ENCODE measurements around the gene CADPS2. TPM values are rescaled to one million over a fixed set of nuclear protein-coding genes. Genes with fewer than 3 reads are reported as not detected.
A peak's percentile ranks its signal among the peaks of the same experiment; 100 is the strongest.

CADPS2 gene
- total and polyA plus RNA-seq, 4 donors, result 16.0 to 76.7 (median 27.7) TPM

DNA sequence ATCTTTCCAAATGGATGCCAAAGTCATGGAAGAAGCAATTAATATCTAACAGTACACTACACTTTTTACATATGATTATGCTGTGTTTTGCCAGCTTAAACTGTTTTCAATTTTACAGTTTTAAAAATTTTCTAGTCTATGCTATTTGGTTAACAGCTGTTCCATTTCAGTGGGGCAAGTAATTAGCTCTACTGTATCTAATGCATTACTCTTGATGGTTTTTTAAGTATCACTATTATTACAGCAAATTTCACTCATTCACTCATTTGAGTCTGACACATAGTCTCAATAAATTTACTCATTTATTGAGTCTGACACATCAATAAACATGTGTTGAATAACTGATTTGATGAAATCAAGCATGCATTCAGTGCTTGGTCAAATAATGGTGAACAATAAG is 343.1 kb downstream of the CADPS2 start:
- peak in 2 of 3 donors; percentile 83 to 85 for DNase-seq
- no peak for ATAC-seq (ENCODE audit: insufficient read depth, low FRiP score)
- Histone ChIP-seq H3K9ac (ENCODE audit: insufficient read depth in 1 of 2, low read length in 2 of 2) (no peak overlapping the region), H3K4me1 (ENCODE audit: control insufficient read depth in 5 of 5, insufficient read depth in 5 of 5, low read length in 5 of 5) (peaks cover 0 to 23% (median 0%) of the 10 kb centered on the region in 5 donors), H3K36me3 (ENCODE audit: control insufficient read depth in 4 of 4, insufficient read depth in 4 of 4, low read length in 4 of 4) (peaks cover 0 to 4% (median 0%) of the 10 kb centered on the region in 4 donors), H3K27ac (ENCODE audit: low read depth in 1 of 2, low read length in 1 of 2) (no peak overlapping the region), H3K9me3 (ENCODE audit: control insufficient read depth in 4 of 4, insufficient read depth in 3 of 4, low read length in 3 of 4) (no peaks in the 10 kb centered on the region), H3K4me3 (no peak overlapping the region), H3K27me3 (ENCODE audit: control insufficient read depth in 3 of 3, insufficient read depth in 3 of 3, low read length in 2 of 3) (no peaks in the 10 kb centered on the region)
- TF ChIP-seq, protein P1, sequence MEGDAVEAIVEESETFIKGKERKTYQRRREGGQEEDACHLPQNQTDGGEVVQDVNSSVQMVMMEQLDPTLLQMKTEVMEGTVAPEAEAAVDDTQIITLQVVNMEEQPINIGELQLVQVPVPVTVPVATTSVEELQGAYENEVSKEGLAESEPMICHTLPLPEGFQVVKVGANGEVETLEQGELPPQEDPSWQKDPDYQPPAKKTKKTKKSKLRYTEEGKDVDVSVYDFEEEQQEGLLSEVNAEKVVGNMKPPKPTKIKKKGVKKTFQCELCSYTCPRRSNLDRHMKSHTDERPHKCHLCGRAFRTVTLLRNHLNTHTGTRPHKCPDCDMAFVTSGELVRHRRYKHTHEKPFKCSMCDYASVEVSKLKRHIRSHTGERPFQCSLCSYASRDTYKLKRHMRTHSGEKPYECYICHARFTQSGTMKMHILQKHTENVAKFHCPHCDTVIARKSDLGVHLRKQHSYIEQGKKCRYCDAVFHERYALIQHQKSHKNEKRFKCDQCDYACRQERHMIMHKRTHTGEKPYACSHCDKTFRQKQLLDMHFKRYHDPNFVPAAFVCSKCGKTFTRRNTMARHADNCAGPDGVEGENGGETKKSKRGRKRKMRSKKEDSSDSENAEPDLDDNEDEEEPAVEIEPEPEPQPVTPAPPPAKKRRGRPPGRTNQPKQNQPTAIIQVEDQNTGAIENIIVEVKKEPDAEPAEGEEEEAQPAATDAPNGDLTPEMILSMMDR (IDR thresholded peaks at IDR 0.05; ENCODE audit: control extremely low read depth, extremely low read depth), result no peak

DNA sequence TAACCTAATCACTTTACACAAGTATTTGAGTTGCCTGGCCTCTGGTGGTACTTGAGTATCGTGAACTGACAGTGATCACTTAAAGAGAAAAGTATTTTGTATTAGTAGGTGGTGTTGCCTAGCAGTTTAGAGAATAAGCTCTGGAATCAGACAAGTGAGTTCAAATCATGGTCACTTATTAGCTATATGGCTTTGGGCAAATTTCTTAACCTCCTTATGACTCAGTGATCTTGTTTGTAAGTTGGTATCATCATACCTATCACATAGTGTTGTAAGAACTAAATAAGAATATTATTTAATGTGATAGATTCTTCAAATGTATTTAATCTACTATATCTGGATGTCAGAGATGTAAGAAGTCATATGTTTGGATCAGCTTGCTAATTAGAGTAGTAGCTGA is 351.2 kb downstream of the CADPS2 start:
- WGBS, 2 donors, result 42 to 71% methylated on average over 1 of the region's 1 CpG
- no peak for ATAC-seq (ENCODE audit: insufficient read depth, low FRiP score)

DNA sequence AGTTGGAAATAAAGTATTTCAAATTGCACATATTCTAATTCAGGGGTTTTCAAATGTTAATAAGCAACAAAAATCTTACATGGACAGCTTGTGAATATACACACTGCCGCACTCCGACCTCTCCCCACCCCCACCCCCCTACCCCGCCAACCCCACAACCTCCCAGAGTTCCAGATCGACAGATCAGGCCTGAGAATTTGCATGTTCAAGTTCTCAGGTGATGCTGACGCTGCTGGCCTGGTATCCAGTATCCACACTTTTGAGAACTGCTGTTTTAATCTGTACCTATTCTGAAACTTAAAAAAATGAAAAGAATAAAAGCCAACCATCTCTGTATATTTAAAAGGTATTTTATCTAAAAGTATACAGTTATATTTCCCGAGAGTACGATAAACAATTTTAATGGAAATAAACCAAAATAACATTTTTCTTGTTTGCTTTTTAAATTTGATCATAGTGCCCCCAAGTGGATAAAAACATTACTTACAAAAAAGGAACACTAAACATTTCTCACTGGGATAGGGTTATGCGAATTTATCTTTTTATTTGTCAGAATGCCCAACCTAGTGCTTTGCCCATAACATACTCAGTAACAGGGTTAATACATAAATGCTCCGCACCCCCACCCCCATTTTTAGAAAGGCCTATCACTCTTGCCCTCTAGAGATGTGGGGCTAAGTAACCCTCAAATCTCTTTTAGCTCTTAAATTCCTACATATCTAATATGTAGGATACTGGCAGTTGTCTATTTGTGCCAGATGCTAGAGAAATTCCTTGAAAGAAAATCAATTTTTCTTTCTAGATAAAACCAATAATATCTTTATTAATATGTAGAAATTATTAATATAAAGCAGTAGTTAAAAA is 353.6 kb downstream of the CADPS2 start:
- peak in 2 of 3 donors; percentile 47 to 52 for DNase-seq
- WGBS, 2 donors, result 30 to 51% methylated on average over 9 of the region's 9 CpGs
- Histone ChIP-seq H3K4me3 (no peak overlapping the region), H3K9ac (ENCODE audit: insufficient read depth in 1 of 2, low read length in 2 of 2) (no peak overlapping the region), H3K27ac (ENCODE audit: low read depth in 1 of 2, low read length in 1 of 2) (no peak overlapping the region), H3K36me3 (ENCODE audit: control insufficient read depth in 4 of 4, insufficient read depth in 4 of 4, low read length in 4 of 4) (no peaks in the 10 kb centered on the region), H3K4me1 (ENCODE audit: control insufficient read depth in 5 of 5, insufficient read depth in 5 of 5, low read length in 5 of 5) (no peaks in the 10 kb centered on the region), H3K9me3 (ENCODE audit: control insufficient read depth in 4 of 4, insufficient read depth in 3 of 4, low read length in 3 of 4) (no peaks in the 10 kb centered on the region), H3K27me3 (ENCODE audit: control insufficient read depth in 3 of 3, insufficient read depth in 3 of 3, low read length in 2 of 3) (no peaks in the 10 kb centered on the region)
- TF ChIP-seq, protein P1 (IDR thresholded peaks at IDR 0.05; ENCODE audit: control extremely low read depth, extremely low read depth), result no peak
- ATAC-seq (ENCODE audit: insufficient read depth, low FRiP score), result no peak

More for the DNA sequence above, 351.2 kb downstream of the CADPS2 start:
- Histone ChIP-seq H3K4me1 (ENCODE audit: control insufficient read depth in 5 of 5, insufficient read depth in 5 of 5, low read length in 5 of 5) (no peaks in the 10 kb centered on the region), H3K36me3 (ENCODE audit: control insufficient read depth in 4 of 4, insufficient read depth in 4 of 4, low read length in 4 of 4) (no peaks in the 10 kb centered on the region), H3K4me3 (no peak overlapping the region), H3K27me3 (ENCODE audit: control insufficient read depth in 3 of 3, insufficient read depth in 3 of 3, low read length in 2 of 3) (no peaks in the 10 kb centered on the region), H3K27ac (ENCODE audit: low read depth in 1 of 2, low read length in 1 of 2) (no peak overlapping the region), H3K9ac (ENCODE audit: insufficient read depth in 1 of 2, low read length in 2 of 2) (no peak overlapping the region), H3K9me3 (ENCODE audit: control insufficient read depth in 4 of 4, insufficient read depth in 3 of 4, low read length in 3 of 4) (no peaks in the 10 kb centered on the region)
- TF ChIP-seq, protein P1 (IDR thresholded peaks at IDR 0.05; ENCODE audit: control extremely low read depth, extremely low read depth), result no peak
- no peak for DNase-seq

Measured in lung (tissue), 12 donors.